KOPT-K1 (cell line): ENCODE data around the gene NRN1.

Source experiments
- H3K27ac ChIP-seq: fragments of 200-600 bp; sonication (generic); 2 replicates; pipeline ENCODE4 v1.5.1; 2016; ENCODE audit warnings: antibody characterized with exemption, mild to moderate bottlenecking, low read depth, low read length; ENCODE audit not compliant: poor library complexity, severe bottlenecking
- H3K36me3 ChIP-seq: fragments of 200-600 bp; sonication (generic); 2 replicates; pipeline ENCODE4 v1.5.1; 2017; ENCODE audit warnings: antibody characterized with exemption, mild to moderate bottlenecking, low read length, moderate library complexity; ENCODE audit not compliant: insufficient read depth
- H3K9me3 ChIP-seq: fragments of 200-600 bp; sonication (generic); 2 replicates; pipeline ENCODE4 v1.5.1; 2017; ENCODE audit warnings: antibody characterized with exemption, low read length, mild to moderate bottlenecking; ENCODE audit not compliant: insufficient read depth, poor library complexity, severe bottlenecking

The NRN1 gene

GRCh38 chr6:5995949-5996713 is 10.6 kb downstream of the NRN1 start:
- Histone ChIP-seq H3K27ac (peak overlapping the region; percentile 97), H3K36me3 (peaks cover 31% of the 10 kb centered on the region), H3K9me3 (no peaks in the 10 kb centered on the region)

- H3K27ac ChIP-seq: peak overlapping the region; percentile 97
- H3K36me3 ChIP-seq: peaks cover 26% of the 10 kb centered on the region
- no peaks in the 10 kb centered on the region for H3K9me3 ChIP-seq
Measured at GRCh38 chr6:5995658-5995948, 11.1 kb downstream of the NRN1 start.

- Histone ChIP-seq H3K9me3 (no peaks in the 10 kb centered on the region), H3K27ac (peak overlapping the region; percentile 97), H3K36me3 (peaks cover 21% of the 10 kb centered on the region)
Measured at GRCh38 chr6:5994999-5995657, 11.6 kb downstream of the NRN1 start.

- Histone ChIP-seq H3K36me3 (peaks cover 14% of the 10 kb centered on the region), H3K9me3 (no peaks in the 10 kb centered on the region), H3K27ac (peak overlapping the region; percentile 97)
Measured at GRCh38 chr6:5994234-5994998, 12.3 kb downstream of the NRN1 start.

- H3K27ac ChIP-seq: peak overlapping the region; percentile 17
- H3K9me3 ChIP-seq: no peaks in the 10 kb centered on the region
- no peaks in the 10 kb centered on the region for H3K36me3 ChIP-seq
Measured at GRCh38 chr6:5992551-5993225, 14.0 kb downstream of the NRN1 start.

- Histone ChIP-seq H3K36me3 (no peaks in the 10 kb centered on the region), H3K27ac (peak overlapping the region; percentile 23), H3K9me3 (no peaks in the 10 kb centered on the region)
Measured at GRCh38 chr6:5990786-5991185, 15.9 kb downstream of the NRN1 start.

GRCh38 chr6:5989141-5989723 is 17.5 kb downstream of the NRN1 start:
- Histone ChIP-seq H3K36me3 (no peaks in the 10 kb centered on the region), H3K9me3 (no peaks in the 10 kb centered on the region), H3K27ac (no peak overlapping the region)

- H3K36me3 ChIP-seq: no peaks in the 10 kb centered on the region
- H3K27ac ChIP-seq: peak overlapping the region; percentile 29
- no peaks in the 10 kb centered on the region for H3K9me3 ChIP-seq
Measured at GRCh38 chr6:5986861-5987260, 19.9 kb downstream of the NRN1 start.

- no peaks in the 10 kb centered on the region for H3K9me3 ChIP-seq
- H3K36me3 ChIP-seq: no peaks in the 10 kb centered on the region
Measured at GRCh38 chr6:5984150-5985089, 22.3 kb downstream of the NRN1 start.

GRCh38 chr6:5981126-5982026 is 25.3 kb downstream of the NRN1 start:
- H3K9me3 ChIP-seq: no peaks in the 10 kb centered on the region

More at GRCh38 chr6:5984150-5985089, 22.3 kb downstream of the NRN1 start:
- peak overlapping the region; percentile 72 for H3K27ac ChIP-seq

GRCh38 chr6:5979650-5980420 is 26.9 kb downstream of the NRN1 start:
- Histone ChIP-seq H3K36me3 (no peaks in the 10 kb centered on the region), H3K27ac (peak overlapping the region; percentile 11), H3K9me3 (no peaks in the 10 kb centered on the region)

More at GRCh38 chr6:5981126-5982026, 25.3 kb downstream of the NRN1 start:
- H3K27ac ChIP-seq: no peak overlapping the region
- no peaks in the 10 kb centered on the region for H3K36me3 ChIP-seq

- H3K9me3 ChIP-seq: no peaks in the 10 kb centered on the region
- H3K36me3 ChIP-seq: no peaks in the 10 kb centered on the region
- H3K27ac ChIP-seq: no peak overlapping the region
Measured at GRCh38 chr6:5976811-5977210, 29.9 kb downstream of the NRN1 start.
